Lower leg skin (tissue), 4 donors: Measurements from ENCODE around the gene KLRK1. TPM values are rescaled to one million over a fixed set of nuclear protein-coding genes. Genes with fewer than 3 reads are reported as not detected.
"Not testable (repeated sequence)": the region's sequence is repeated elsewhere in the genome, so short reads cannot be mapped to it uniquely, and the experiment has no call there.

Experiments used
- DNase-seq, 2 donors: peaks; one replicate each; pipeline ENCODE4 v3.0.0-alpha.2; 2019; ENCODE audit warnings: low spot score in 2 of 2
- H3K4me3 ChIP-seq: fragments of 200-600 bp; sonication (generic); 2 replicates; pipeline ENCODE4 v1.5.1; 2017; ENCODE audit warnings: mild to moderate bottlenecking, low read depth; ENCODE audit not compliant: poor library complexity, severe bottlenecking
- CTCF ChIP-seq, 3 donors: fragments of 450-650 bp; IDR thresholded peaks; one replicate each; pipeline ENCODE4 v1.5.1; 2016; ENCODE audit warnings: antibody characterized with exemption in 3 of 3, mild to moderate bottlenecking in 3 of 3, moderate library complexity in 2 of 3
- POLR2A ChIP-seq, 2 donors: fragments of 450-650 bp; IDR thresholded peaks; one replicate each; pipeline ENCODE4 v1.6.1; 2016 to 2017; ENCODE audit warnings: antibody characterized with exemption in 2 of 2, mild to moderate bottlenecking in 1 of 2, moderate library complexity in 1 of 2
- WGBS, 2 donors: methylation state at CpG; one replicate each; pipeline ENCODE4 v1.1.5; 2018; 5-methylcytosine and 5-hydroxymethylcytosine counted together
- intact Hi-C: fragments of 100-400 bp; cut with DNase I; formaldehyde crosslinking; loops from one replicate; pipeline ENCODE4 v1.15.0; 2023; ENCODE audit warnings: low total_unique reads
- total RNA-seq, 4 donors: library from RNA; depleted of rRNA; stranded (reverse); fragments of >200 nt; gene quantifications; one replicate each; pipeline ENCODE4 v1.1.0, GENCODE V29; 2016

The KLRK1 gene
- total RNA-seq, 4 donors from 2014 or later = 0.46 TPM; not detected in 3

DNA sequence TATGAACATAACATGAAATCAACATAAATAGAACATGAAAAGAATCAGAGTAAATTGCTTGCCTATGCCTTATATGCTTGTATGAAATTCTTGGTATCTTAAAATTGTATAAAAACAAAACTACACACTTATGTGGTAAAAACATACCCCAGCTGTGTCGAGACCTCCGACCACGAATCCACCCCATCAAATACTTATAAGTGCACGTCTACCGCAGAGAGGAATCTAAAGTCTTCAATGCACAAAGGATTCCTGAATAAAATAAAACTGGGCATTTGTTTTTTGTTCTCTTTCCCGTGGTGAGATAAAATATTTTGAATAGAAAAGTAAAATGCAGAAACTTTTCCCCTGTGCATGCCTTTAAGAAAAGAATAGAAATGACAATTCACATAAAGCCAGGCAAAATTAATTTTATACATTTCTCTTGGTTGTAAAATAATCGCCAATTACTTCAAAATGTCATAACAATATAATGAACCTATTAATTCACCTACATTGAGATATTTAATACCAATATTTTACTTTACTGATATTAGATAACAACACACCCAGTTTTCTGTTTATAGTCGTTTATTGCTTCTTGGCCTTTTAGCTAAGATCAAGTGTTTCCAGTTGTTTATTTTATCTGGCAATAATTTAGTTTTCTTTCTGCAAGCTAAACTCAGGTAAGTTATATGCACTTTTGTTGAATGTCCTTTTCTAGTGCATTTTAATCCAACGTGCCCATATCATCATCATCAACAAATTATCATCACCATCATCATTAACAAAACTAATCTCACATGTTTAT is 1.0 kb downstream of the KLRK1 start:
- intact Hi-C loops = no loop called here
- WGBS, 2 donors = 77 to 79% methylated on average over 9 of the region's 9 CpGs
- no peak for DNase-seq
- TF ChIP-seq CTCF (IDR thresholded peaks at IDR 0.05) = no peak
- TF ChIP-seq POLR2A (IDR thresholded peaks at IDR 0.05) = no peak
- H3K4me3 ChIP-seq = no peak overlapping the region

GRCh38 chr12:10387498-10387897 is 2.3 kb downstream of the KLRK1 start:
- H3K4me3 ChIP-seq, intact Hi-C loops, DNase-seq: not testable (repeated sequence)
- 90 to 91% methylated on average over 6 of the region's 6 CpGs for WGBS, 2 donors

DNA sequence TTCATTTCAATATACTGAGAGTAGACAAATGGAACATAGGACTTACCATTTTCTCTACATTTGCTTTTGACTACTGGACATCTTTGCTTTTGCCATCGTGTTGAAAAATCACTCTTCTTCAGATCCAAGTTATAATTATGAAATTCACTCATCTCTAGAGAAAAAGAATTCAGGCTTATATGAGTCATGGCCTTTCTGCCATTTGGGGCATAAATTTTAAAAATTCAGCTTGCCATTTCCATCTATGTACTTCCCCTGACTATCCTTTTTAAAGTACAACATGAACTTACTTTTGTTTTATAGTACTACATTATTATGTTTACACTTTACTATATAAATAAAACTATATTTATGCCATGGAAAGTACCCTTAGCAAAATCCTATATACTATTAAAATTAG is 3.0 kb downstream of the KLRK1 start:
- no peak for DNase-seq
- intact Hi-C loops = no loop called here
- TF ChIP-seq POLR2A (IDR thresholded peaks at IDR 0.05) (no peak), CTCF (IDR thresholded peaks at IDR 0.05) (no peak)
- WGBS, 2 donors = 47 to 49% methylated on average over 1 of the region's 1 CpG
- no peak overlapping the region for H3K4me3 ChIP-seq

DNA sequence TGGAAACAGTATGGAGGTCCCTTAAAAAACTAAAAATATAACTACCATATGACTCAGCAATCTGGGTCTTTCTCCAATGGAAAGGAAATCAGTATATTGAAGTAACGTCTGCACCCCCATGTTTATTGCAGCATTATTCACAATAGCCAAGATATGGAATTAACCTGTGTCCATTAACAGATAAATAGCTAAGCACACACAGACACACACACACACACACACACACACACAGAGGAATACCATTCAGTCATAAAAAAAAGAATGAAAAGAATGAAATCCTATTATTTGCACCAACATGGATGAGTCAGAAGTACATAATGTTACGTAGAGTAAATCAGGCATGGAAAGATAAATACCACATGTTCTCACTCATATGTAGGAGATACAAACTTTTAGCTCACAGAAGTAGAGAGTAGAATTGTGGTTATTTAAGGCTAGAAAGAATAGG is 4.7 kb downstream of the KLRK1 start:
- intact Hi-C loops = no loop called here
- H3K4me3 ChIP-seq = no peak overlapping the region
- no peak for DNase-seq
- WGBS, 2 donors = 63 to 71% methylated on average over 2 of the region's 2 CpGs
- TF ChIP-seq POLR2A (IDR thresholded peaks at IDR 0.05) (no peak), CTCF (IDR thresholded peaks at IDR 0.05) (no peak)

- no peak for DNase-seq
- intact Hi-C loops = no loop called here
- WGBS, 2 donors = 90 to 91% methylated on average over 3 of the region's 3 CpGs
- no peak for TF ChIP-seq POLR2A (IDR thresholded peaks at IDR 0.05)
- TF ChIP-seq CTCF (IDR thresholded peaks at IDR 0.05) = no peak
- H3K4me3 ChIP-seq = no peak overlapping the region
These were observed 5.7 kb downstream of the KLRK1 start for GRCh38 chr12:10384191-10384590.

- intact Hi-C loops = no loop called here
- DNase-seq = no peak
- TF ChIP-seq POLR2A (IDR thresholded peaks at IDR 0.05) (no peak), CTCF (IDR thresholded peaks at IDR 0.05) (no peak)
- WGBS, 2 donors = 95% methylated on average over 4 of the region's 4 CpGs
- no peak overlapping the region for H3K4me3 ChIP-seq
These were observed 7.8 kb downstream of the KLRK1 start for GRCh38 chr12:10381928-10382628.

GRCh38 chr12:10378737-10379136 is 11.1 kb downstream of the KLRK1 start:
- H3K4me3 ChIP-seq, DNase-seq, intact Hi-C loops: not testable (repeated sequence)
- WGBS, 2 donors = 68 to 71% methylated on average over 2 of the region's 2 CpGs
